ENCODE results near the gene DUSP22.
A peak's percentile ranks its signal among the peaks of the same experiment; 100 is the strongest.
"Not testable (repeated sequence)": the region's sequence is repeated elsewhere in the genome, so short reads cannot be mapped to it uniquely, and the experiment has no call there.

DUSP22 gene, protein sequence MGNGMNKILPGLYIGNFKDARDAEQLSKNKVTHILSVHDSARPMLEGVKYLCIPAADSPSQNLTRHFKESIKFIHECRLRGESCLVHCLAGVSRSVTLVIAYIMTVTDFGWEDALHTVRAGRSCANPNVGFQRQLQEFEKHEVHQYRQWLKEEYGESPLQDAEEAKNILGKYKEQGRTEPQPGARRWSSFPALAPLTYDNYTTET

DNA sequence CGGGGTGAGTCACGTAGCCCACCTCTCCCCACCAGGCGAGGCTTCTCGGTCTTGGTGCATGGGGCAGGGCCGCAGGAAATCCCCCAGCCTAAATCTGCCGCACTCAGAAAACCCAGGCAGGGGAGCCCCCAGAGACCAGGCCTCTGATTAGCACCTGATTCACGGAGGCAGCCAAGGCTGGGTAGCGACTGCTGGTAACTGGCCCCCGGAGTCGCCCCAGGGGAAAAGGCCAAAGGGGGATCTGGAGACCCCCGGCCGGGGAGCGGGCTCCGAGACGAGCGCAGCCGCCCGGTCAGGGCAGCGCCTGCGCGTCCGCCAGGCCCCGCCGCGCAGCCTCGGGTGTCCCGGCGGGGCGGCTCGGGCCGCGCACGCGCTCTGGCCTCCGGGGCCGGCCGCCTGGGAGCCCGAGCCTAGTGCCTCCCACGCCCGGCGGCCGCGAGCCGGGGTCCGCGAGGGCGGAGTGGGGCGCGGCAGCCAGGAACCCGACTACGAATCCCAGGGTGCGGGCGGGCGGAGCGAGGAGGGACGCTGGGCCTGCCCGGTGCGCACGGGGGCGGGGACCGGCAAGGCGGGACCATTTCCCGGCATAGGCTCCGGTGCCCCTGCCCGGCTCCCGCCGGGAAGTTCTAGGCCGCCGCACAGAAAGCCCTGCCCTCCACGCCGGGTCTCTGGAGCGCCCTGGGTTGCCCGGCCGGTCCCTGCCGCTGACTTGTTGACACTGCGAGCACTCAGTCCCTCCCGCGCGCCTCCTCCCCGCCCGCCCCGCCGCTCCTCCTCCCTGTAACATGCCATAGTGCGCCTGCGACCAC is at the start of gene DUSP22:
Gene DUSP22, plus strand, starts transcription at position 791 of the 809 bp plus-strand sequence. CDS start 53 bp downstream, outside the sequence.
- peak; percentile 100 for DNase-seq (ENCODE audit: low spot score)

DNA sequence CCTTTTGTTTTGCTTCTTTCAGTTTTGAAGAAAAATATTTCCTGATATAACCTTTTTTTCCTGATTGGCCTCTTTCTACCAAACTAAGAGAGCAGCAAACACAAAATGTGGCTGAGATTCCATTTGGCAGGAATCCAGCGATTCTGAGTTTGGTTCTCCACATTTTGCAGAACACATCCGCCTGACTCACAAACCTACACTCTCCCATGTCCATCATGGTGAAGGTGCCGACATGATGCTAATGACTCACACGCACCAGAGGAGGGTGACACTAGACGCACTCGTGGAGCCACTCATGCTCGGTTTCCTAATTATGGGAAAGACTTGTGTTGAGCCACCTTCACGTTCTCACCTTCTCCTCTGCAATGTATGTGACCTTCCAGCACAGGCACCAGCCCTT is 45.9 kb upstream of the DUSP22 start:
- DNase-seq (ENCODE audit: low spot score) = no peak

DNA sequence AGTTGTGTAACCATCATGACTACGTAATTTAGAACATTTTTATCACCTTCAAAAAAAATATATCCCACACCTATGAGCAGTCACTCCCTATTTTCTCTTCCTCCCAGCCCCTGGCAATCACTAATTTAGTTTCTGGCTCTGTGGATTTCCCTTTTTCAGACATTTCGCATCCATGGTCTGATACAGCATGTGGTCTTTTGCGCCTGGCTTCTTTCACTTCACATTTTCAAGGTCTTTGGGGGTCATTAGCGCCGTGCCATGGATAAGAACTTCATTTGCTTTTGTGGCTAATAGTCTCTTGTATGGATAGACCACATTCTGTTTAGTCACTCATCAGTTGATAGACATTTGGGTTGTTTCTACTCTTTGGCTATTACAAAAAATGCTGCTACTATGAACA is 44.9 kb upstream of the DUSP22 start:
- DNase-seq (ENCODE audit: low spot score) = no peak

DNA sequence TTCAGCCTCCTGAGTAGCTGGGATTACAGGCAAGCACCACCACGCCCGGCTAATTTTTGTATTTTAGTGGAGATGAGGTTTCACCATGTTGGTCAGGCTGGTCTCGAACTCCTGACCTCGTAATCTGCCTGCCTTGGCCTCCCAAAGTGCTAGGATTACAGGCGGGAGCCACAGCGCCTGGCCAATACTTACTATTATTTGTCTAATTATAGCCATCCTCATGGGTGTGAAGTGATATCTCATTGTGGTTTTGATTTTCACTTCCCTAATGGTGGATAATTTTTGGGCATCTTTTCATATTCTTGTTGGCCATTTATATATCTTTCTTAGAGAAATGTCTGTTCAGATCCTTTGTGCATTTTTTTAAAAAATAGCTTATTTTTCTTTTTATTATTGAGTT is 44.2 kb upstream of the DUSP22 start:
- DNase-seq (ENCODE audit: low spot score) = not testable (repeated sequence)

DNA sequence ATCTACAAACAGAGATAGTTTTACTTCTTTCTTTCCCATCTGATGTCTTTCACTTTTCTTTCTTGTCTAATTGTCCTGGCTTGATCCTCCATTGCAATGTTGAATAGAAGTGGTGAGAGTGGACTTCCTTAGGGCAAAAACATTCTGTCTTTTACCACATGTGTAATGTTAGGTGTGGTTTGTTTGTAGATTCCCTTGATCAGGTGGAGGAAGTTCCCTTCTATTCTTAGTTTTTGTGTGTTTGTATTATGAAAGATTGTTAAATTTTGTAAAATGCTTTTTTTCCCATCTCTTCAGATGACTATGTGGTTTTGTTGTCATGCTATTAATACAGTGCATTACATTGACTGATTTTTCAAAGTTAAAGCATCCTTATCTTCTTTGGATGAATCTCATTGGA is 41.6 kb upstream of the DUSP22 start:
- no peak for DNase-seq (ENCODE audit: low spot score)

DNA sequence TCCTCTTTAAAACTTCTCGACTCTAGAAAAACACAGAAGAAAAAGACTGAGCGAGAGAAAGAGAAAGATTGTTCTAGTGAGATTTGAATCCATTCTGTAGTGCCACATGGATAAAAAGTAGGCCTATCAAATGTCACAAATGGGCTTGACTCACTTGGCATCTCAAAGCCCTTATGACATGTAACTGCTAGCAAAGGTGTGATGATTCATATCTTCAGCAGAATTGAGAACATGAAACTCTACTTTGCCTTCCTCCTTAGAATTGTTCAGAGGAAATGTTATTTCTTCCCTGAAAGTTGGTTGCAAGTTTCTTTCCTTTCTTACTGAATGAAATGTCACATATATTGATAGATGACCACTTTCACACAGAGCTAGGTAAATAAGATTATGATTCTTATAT is 40.4 kb upstream of the DUSP22 start:
- DNase-seq (ENCODE audit: low spot score) = no peak

DNA sequence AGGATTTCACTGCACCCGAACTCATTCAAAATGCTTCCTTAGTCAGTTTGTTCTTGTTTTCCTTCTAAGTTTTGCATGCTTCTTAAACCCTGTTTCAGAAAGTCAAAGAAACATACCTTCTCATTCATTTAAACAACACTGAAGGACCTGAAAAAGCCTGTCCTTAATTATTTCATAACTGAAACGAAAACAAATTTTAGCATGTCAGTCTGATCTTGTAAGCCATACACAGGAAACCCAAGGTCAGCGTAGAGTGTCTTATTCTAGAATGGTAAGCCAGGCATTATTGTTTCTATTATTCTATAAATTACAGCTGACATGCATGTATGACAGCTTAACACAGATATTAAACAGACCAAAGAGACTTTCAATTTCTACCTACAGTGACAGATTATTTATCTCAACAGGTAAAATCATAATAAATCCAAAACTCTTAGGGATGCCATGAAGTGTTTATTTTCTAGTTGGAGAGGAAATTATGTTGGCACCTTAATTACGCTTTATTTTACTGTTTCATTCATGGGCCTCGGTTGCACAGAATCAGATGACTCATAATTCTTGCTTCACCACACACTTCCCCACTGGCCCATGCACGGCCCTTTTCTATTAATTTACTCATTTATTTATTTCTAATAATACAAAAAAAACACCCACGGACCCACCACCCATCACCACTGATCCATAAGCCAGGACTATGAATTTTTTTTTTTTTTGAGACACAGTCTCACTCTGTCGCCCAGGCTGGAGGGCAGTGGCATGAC is 39.3 kb upstream of the DUSP22 start:
- DNase-seq (ENCODE audit: low spot score) = no peak

DNA sequence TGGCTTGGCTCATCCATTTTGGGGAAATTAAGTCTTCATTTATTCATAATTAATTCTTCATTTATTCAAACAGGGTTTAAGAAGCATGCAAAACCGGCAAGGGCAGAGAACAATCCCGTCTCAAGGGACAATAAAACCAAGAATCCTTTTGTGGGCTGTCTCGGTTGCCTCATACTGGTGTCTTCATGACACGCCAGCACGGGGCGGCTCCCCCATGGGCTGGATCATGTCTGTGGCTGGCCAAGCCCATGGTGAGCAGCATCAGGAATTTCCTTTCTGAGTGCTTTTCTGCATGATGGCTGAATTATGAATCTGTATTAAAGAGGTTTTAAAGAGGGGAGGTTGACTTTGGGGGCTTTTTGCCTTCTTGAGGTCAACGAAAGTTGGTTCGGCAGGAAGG is 38.3 kb upstream of the DUSP22 start:
- no peak for DNase-seq (ENCODE audit: low spot score)

DNA sequence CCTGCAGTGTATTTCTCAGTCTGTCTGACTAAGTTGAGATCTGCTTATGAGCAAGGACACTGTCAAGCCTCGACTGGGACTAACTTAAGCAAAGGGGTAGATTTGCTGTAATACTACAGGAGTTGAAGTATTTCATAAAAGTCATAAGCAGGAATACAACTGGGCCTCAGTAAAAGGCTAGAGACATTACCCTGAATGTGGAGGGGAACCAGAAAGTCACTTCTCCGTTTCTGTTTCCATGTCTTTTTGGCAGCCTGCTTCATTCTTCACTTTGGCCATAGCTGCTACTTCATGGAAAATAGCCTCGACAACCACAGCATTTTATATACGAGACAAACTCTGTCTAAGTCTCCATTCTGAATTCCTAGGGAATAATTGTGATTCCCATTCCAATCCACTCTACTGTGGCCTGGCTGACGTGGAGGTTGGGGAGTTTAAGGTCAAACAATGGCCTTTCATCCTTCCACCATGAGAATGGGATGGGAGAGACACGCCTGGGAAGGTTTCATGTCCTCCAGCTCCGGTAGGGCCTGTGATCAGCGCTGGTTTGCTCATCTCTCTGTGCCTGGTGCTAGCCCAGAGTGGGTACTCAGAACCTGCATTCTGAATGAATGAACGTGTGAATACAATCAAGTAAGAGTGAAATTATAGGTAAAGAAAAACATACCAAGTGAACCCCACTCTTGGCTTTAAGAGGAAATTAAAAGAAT is 37.1 kb upstream of the DUSP22 start:
- no peak for DNase-seq (ENCODE audit: low spot score)

DNA sequence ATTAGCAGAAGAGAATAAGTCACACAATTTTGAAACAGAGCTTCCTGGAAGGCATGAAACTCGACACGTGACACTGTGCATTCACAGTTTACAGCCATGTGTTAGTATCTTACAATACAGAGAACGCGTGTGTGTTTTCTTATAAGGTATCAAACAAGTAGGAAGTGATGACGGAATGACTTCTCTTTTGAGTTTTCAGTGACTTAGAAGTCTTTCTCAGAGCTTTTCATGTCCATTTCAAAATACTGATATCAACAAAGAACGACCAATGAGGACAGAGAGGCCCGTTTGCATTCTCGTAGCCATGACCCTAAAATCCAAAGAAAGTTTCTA is 36.6 kb upstream of the DUSP22 start:
- no peak for DNase-seq (ENCODE audit: low spot score)

DNA sequence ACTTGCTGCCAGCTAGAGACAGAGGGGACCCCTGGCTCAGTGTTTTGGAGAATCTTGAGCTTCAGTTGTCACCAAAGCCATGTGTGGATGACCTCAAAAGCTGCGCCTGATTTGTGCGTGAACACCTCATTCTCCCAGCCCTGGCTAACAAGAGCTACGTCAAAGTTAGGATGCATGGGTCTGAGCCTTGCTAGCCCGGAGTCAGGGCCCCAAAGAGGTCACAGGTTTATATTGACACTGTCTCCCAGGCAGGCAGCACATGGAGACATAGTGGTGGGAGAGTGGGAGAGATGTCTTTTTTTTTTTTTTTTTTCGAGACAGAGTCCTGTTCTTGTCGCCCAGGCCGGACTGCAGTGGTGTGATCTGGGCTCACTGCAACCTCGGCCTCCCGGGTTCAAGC is 36.1 kb upstream of the DUSP22 start:
- no peak for DNase-seq (ENCODE audit: low spot score)

DNA sequence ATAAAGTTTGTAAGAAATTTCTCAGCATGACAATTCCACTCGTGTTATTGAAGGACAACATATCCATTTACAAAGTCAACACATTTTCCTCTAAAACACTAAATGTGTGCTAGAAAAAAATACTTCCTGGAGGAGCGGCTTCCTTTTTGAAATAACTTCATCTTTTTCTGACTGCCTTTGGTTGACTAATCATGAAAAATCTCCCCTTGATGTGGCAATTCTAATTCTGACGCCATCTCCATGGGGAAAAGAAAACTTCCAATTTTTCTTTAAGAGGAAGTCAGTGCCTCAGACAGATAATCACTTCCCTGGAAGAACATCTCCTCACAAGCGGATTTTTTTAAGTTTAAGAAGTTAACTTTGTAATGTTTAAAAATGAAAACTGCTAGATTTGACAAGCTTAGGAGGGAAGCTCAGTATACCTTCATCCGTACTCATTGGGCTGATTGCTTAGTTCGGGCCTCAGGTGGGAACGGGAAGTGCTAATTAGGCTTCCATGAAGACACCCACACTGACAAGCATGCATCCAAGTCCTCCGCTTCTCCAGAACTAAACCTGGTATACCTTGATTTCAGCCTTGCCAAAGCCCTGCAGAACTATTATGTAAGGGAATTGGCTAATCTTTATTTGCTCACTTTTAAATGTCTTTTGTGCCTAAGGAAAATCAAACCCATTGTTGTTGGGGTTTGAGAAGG is 35.1 kb upstream of the DUSP22 start:
- DNase-seq (ENCODE audit: low spot score) = no peak

DNA sequence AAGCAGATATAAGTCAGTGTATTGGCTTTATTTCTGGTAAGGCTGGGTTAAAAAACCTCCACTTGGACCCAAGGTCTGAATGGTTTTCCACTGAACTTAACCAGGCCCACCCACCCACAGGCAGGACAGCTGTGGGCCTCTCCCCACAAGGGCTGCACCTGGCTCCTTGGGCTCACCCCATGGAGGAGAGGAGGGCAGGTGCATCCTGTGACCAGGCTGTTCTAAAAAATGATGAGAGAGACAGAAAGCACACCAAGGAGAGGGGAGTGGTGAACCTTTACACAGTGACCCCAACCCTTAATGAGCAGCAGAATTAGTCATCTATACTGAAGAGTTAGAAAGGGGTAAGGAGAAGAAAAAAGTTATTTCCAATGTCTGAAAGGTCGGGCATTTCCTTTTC is 34.5 kb upstream of the DUSP22 start:
- no peak for DNase-seq (ENCODE audit: low spot score)

DNA sequence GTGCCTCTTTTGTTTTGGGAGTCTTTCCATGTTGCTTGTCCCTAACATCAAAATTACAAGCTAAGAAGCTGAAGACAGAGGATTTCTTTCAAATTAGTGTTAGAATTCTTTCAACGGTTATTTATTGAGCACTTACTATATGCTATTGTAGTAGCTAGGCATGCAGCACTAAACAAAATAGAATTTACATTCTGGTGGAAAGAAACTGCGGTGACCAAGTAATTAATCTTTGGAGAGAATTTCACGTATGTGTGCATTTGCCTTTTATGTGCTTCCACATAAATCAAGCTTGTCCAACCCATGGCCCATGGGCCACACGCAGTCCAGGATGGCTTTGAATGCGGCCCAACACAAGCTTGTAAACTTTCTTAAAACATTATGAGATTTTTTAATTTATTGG is 33.0 kb upstream of the DUSP22 start:
- no peak for DNase-seq (ENCODE audit: low spot score)

DNA sequence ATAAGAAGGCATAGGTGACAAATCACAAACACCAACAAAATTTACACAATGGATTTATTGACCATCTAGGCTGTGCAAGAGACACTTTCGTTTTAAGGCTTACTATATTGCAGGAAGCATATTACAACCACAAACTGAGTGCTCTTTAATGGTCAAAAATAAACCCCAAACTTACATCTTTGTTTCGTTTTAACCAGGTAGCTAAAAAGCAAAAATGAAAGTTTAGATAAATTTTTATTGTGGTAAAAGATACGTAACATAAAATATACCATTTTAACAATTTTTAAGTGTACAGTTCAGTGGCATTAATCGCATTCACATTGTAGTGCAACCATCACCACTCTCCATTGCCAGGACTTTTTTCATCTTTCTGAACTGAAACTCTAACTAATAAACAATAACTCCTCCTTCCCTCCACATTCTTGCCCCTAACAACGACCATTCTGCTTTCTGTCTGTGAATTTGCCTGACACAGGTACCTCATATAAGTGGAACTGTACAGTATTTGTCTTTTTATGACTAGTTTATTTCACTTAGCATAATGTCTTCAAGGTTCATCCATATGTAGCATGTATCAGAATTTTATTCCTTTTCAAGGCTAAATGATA is 32.3 kb upstream of the DUSP22 start:
- DNase-seq (ENCODE audit: low spot score) = no peak

DNA sequence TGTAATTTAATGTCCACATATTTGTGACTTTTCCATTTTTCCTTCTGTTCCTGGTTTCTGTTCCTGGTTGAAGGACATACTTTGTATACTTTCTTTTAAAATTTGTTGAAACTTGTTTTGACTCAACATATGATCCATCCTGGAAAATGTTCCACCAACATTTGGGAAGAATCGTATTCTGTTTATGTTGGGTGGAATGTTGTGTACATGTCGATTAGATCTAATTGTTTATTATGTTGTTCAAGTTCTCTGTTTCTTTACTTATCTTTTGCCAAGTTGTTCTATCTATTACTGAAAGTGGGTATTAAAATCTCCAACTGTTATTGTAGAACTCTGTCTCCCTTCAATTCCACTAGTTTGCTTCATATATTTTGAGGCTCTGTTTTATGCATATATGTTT is 27.7 kb upstream of the DUSP22 start:
- DNase-seq (ENCODE audit: low spot score) = no peak

DNA sequence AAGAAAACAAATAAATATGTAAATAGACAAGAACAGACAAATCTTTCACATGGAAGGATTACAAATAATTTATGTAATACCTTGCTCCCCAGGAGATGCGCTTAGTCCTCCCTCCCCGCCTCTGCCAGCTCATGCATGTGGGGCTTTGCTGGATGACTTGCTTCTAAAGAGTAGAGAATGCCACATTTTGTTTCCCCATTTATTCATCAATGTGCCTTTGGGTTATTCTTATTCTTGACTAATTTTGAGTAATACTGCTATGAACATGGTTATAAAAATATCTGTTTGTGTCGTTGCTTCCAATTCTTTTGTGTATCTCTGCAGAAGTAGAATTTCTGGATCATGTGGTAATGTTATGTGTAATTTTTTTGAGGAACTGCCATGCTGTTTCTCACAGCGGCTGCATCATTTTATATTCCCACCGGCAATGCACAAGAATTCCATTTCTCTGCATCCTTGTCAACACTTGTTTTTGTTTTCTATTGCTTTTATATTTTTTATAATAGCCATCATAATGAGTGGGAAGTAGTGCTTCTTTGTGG is 23.8 kb upstream of the DUSP22 start:
- DNase-seq (ENCODE audit: low spot score) = no peak

DNA sequence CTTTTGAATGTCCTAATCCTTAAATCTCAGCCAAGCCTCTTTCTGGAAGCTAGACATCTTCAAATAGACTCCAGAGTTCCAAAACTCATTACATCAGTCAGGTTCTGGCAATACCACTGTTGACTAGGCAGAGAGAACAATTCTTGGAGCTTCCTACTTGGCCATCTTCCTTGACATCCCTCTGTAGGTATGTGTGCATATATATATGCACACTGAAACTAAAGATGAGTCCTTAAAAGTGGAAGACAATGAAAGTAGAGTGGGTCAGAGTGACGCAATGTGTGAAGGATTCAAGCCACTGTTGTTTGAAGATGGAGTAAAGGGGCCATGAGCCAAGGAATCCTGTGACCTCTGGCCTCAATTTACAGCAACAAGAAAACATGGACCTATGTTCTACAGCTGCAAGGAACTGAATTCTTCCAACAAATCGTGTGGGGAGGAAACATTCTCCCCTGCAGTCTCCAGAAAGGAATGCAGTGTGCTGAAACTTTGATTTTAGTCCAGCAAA is 18.7 kb upstream of the DUSP22 start:
- no peak for DNase-seq (ENCODE audit: low spot score)

DNA sequence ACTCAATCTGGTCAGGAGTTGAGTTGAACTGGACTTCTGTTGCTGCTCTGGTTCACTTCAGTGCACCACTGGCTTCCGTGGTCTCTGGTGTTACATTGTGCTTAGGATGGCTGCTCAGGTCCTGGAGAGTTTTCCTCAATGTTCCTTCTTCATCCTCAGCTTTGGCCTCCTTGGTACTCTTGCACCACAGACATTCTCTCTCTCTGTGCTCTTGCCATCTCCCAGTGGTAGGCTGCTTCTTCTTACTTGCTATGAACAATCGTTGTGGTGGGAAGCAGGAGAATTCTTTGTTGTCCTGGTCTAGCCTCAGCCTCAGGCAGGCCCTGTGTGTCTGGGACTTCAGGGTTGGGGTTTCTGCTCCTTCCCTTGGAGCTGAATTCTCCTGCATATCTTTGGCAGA is 14.5 kb upstream of the DUSP22 start:
- DNase-seq (ENCODE audit: low spot score) = no peak

DNA sequence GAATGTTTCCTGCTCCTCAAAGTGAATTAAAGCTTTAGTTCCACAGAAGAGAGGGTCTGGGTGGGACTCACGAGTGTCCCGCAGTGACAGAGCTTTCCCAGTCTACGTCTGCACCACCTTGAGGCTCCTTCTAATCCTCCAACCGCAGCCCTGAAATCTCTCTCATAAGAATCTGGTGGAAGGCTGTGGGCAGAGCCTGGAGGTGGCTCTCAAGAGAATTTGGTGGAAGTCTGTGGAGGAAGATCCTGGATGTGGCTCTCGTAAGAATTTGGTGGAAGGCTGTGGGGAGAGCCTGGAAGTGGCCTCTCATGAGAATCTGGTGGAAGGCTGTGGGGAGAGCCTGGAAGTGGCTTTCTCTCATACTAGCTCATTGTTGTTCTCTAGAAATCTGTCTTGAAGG is 13.8 kb upstream of the DUSP22 start:
- DNase-seq (ENCODE audit: low spot score) = no peak

All from D341Med (cell line).